Sigmoid colon (tissue), 4 donors: ENCODE results near the gene OPRM1.

Experiments used
- EP300 ChIP-seq, 4 donors: sonication (generic); formaldehyde crosslinking; IDR thresholded peaks; one replicate each; pipeline ENCODE4 v1.6.1; 2017; ENCODE audit warnings: antibody characterized with exemption in 4 of 4
- POLR2A ChIP-seq, 2 donors: fragments of 450-650 bp; IDR thresholded peaks; one replicate each; pipeline ENCODE4 v1.6.1; 2016; ENCODE audit warnings: antibody characterized with exemption in 2 of 2, mild to moderate bottlenecking in 2 of 2, moderate library complexity in 2 of 2

GRCh38 chr6:154242617-154243357 lies 203.7 kb downstream of the OPRM1 start:
- TF ChIP-seq EP300 (IDR thresholded peaks at IDR 0.05) (no peak), POLR2A (IDR thresholded peaks at IDR 0.05) (no peak)
